HL-60 (cell line): Measurements from ENCODE around the gene HHIPL2.

ENCODE experiments used
- POLR2AphosphoS5 ChIP-seq: IDR thresholded peaks from 2 replicates; pipeline ENCODE4 v1.6.1; 2012; ENCODE audit warnings: low read depth
- SPI1 ChIP-seq: IDR thresholded peaks from 2 replicates; pipeline ENCODE4 v1.6.1; 2012; ENCODE audit warnings: low read depth, mild to moderate bottlenecking, borderline replicate concordance
- TF ChIP-seq, protein P1 (sequence below): IDR thresholded peaks from one replicate; pipeline ENCODE4 v1.5.1; 2011; ENCODE audit warnings: low read length, control low read depth, inconsistent platforms; ENCODE audit not compliant: insufficient read depth
- TF ChIP-seq, protein P2 (sequence below): IDR thresholded peaks from 2 replicates; pipeline ENCODE4 v1.6.1; 2012; ENCODE audit warnings: low read depth; ENCODE audit not compliant: insufficient replicate concordance

DNA sequence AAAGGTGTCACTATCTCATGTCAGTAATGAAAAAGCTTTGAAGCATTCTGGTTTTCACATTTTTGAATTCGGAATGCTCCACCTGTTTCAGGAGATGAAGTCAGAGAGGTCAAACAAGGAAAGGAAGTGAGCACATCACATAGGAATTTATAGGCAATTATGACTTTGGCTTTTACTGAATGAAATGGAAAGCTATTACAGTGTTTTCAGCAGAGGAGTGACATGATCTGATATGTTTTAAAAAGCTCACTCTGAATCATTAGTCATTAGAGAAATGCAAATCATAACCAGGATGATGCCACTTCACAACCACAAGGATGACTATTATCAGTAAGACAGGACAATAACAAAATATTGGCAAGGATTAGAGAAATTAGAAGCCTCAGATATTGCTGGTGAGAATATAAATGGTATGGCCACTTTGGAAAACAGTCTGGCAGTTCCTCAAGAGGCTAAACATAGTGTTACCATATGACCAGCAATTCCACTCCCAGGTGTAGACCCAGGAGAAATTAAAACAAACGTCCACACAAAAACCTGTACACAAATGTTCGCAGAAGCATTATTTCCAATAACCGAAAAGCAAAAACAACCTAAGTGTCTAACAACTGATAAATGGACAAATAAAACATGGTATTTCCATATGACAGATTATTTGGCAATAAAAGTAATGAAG, 34.3 kb upstream of the HHIPL2 start:
- TF ChIP-seq, protein P1, sequence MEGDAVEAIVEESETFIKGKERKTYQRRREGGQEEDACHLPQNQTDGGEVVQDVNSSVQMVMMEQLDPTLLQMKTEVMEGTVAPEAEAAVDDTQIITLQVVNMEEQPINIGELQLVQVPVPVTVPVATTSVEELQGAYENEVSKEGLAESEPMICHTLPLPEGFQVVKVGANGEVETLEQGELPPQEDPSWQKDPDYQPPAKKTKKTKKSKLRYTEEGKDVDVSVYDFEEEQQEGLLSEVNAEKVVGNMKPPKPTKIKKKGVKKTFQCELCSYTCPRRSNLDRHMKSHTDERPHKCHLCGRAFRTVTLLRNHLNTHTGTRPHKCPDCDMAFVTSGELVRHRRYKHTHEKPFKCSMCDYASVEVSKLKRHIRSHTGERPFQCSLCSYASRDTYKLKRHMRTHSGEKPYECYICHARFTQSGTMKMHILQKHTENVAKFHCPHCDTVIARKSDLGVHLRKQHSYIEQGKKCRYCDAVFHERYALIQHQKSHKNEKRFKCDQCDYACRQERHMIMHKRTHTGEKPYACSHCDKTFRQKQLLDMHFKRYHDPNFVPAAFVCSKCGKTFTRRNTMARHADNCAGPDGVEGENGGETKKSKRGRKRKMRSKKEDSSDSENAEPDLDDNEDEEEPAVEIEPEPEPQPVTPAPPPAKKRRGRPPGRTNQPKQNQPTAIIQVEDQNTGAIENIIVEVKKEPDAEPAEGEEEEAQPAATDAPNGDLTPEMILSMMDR = no peak
- TF ChIP-seq POLR2AphosphoS5 (no peak), SPI1 (no peak)
- TF ChIP-seq, protein P2, sequence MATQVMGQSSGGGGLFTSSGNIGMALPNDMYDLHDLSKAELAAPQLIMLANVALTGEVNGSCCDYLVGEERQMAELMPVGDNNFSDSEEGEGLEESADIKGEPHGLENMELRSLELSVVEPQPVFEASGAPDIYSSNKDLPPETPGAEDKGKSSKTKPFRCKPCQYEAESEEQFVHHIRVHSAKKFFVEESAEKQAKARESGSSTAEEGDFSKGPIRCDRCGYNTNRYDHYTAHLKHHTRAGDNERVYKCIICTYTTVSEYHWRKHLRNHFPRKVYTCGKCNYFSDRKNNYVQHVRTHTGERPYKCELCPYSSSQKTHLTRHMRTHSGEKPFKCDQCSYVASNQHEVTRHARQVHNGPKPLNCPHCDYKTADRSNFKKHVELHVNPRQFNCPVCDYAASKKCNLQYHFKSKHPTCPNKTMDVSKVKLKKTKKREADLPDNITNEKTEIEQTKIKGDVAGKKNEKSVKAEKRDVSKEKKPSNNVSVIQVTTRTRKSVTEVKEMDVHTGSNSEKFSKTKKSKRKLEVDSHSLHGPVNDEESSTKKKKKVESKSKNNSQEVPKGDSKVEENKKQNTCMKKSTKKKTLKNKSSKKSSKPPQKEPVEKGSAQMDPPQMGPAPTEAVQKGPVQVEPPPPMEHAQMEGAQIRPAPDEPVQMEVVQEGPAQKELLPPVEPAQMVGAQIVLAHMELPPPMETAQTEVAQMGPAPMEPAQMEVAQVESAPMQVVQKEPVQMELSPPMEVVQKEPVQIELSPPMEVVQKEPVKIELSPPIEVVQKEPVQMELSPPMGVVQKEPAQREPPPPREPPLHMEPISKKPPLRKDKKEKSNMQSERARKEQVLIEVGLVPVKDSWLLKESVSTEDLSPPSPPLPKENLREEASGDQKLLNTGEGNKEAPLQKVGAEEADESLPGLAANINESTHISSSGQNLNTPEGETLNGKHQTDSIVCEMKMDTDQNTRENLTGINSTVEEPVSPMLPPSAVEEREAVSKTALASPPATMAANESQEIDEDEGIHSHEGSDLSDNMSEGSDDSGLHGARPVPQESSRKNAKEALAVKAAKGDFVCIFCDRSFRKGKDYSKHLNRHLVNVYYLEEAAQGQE = no peak
